ENCODE data around the gene DAB2IP.

DAB2IP gene

DNA sequence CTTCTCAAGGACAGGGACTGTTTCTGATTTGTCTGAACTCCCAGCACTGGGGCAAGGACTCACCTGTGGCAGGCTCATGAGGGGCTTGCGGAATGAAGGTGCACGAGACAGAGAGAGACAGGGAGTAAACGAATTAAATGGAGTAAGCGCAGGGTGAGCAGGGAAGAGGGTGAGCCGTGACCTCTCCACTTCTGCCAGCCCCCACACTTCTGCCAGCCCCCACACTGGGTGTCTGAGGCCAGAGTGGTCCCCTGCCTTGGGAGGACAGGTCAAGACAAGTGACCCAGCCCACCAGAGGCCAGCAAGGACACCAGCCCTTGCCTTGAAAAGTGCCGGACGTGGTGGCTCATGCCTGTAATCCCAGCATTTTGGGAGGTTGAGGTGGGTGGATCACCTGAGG lies 37.2 kb downstream of the DAB2IP start:
- peaks cover 17% of the 10 kb centered on the region for H3K27me3 ChIP-seq (ENCODE audit: low read depth, low read length)
- TF ChIP-seq, protein P1, sequence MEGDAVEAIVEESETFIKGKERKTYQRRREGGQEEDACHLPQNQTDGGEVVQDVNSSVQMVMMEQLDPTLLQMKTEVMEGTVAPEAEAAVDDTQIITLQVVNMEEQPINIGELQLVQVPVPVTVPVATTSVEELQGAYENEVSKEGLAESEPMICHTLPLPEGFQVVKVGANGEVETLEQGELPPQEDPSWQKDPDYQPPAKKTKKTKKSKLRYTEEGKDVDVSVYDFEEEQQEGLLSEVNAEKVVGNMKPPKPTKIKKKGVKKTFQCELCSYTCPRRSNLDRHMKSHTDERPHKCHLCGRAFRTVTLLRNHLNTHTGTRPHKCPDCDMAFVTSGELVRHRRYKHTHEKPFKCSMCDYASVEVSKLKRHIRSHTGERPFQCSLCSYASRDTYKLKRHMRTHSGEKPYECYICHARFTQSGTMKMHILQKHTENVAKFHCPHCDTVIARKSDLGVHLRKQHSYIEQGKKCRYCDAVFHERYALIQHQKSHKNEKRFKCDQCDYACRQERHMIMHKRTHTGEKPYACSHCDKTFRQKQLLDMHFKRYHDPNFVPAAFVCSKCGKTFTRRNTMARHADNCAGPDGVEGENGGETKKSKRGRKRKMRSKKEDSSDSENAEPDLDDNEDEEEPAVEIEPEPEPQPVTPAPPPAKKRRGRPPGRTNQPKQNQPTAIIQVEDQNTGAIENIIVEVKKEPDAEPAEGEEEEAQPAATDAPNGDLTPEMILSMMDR (IDR thresholded peaks at IDR 0.05; ENCODE audit: low read depth, low read length), result no peak
- TF ChIP-seq EZH2phosphoT487 (IDR thresholded peaks at IDR 0.05; ENCODE audit: low read depth), result no peak
- no peak overlapping the region for H3K9ac ChIP-seq (ENCODE audit: low read length)
- no peaks in the 10 kb centered on the region for H3K79me2 ChIP-seq (ENCODE audit: low read length)
- no peaks in the 10 kb centered on the region for H3K36me3 ChIP-seq (replicated peaks; ENCODE audit: low read depth, low read length)
- H4K20me1 ChIP-seq (ENCODE audit: insufficient read depth, low read length), result no peaks in the 10 kb centered on the region
- no peak overlapping the region for H2AFZ ChIP-seq (ENCODE audit: low read depth, low read length)
- no peak overlapping the region for H3K4me3 ChIP-seq (ENCODE audit: low read length)
- H3K4me1 ChIP-seq (ENCODE audit: low read length), result peaks cover 3% of the 10 kb centered on the region; the same call in 1 of the 2 replicates
- no peak overlapping the region for H3K27ac ChIP-seq (ENCODE audit: low read length)
- H3K4me2 ChIP-seq (ENCODE audit: low read length), result no peak overlapping the region
- no peaks in the 10 kb centered on the region for H3K9me3 ChIP-seq (ENCODE audit: insufficient read depth, low read length)

DNA sequence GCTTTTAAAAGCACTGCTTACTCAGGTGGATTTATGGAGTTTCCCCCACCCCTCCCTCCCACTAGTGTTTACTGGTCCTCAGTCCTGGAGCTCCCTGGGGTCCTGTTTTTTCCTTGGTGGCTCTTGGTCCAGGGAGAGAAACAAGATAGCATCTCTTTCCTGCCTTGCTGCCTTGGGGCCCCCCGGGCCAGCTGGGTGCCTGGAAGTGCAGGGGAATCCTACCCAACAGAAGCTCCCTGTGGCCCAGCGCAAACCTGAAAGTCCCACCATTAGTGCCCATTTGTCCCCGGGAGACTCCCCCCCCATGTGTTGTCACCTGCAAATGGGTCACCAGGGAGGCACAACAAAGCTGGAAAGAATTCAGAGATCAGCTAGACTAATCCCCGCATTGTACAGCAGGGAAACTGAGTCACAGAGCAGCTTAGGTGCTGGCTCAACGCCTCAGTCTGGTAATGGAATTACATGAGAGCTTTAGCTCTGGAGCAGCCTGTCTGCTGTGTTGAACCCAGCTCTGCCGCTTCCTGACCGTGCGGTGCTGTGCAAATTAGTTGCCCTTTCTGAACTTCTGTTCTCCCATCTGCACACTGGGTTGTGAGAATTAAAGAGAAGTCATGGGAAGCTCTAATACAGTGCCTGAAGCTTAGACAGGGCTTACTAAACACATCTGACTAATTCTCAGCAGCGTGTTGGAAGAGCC lies 38.2 kb downstream of the DAB2IP start:
- H3K27me3 ChIP-seq (ENCODE audit: low read depth, low read length), result peaks cover 11% of the 10 kb centered on the region
- H2AFZ ChIP-seq (ENCODE audit: low read depth, low read length), result no peak overlapping the region
- no peaks in the 10 kb centered on the region for H3K79me2 ChIP-seq (ENCODE audit: low read length)
- no peaks in the 10 kb centered on the region for H3K36me3 ChIP-seq (replicated peaks; ENCODE audit: low read depth, low read length)
- H3K4me1 ChIP-seq (ENCODE audit: low read length), result peaks cover 3% of the 10 kb centered on the region; the same call in 1 of the 2 replicates
- H3K4me2 ChIP-seq (ENCODE audit: low read length), result no peak overlapping the region
- no peaks in the 10 kb centered on the region for H3K9me3 ChIP-seq (ENCODE audit: insufficient read depth, low read length)
- TF ChIP-seq EZH2phosphoT487 (IDR thresholded peaks at IDR 0.05; ENCODE audit: low read depth), result no peak
- TF ChIP-seq, protein P1 (IDR thresholded peaks at IDR 0.05; ENCODE audit: low read depth, low read length), result no peak
- H3K4me3 ChIP-seq (ENCODE audit: low read length), result no peak overlapping the region
- H3K9ac ChIP-seq (ENCODE audit: low read length), result no peak overlapping the region
- H3K27ac ChIP-seq (ENCODE audit: low read length), result no peak overlapping the region
- H4K20me1 ChIP-seq (ENCODE audit: insufficient read depth, low read length), result no peaks in the 10 kb centered on the region

DNA sequence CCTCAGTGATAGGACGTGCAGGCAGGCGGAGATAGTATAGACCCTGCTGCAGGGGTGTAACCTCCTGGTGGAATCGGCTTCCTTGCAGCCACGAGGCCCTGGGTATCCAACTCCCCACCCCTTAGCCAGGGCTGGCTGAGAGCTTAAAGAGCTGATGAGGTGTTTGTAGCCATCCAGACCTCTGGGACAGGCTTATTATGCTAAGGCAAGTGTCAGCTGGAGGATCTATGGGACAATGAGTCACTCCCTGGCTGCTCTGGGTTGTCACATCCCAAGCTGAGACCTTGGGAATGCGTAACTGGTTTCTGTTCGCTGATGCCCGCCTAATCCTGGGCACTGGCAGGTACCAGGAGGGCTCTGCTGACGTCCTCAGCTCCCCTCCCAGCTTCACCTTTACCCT lies 38.9 kb downstream of the DAB2IP start:
- TF ChIP-seq, protein P1 (IDR thresholded peaks at IDR 0.05; ENCODE audit: low read depth, low read length), result no peak
- no peak for TF ChIP-seq EZH2phosphoT487 (IDR thresholded peaks at IDR 0.05; ENCODE audit: low read depth)
- H3K27ac ChIP-seq (ENCODE audit: low read length), result no peak overlapping the region
- H3K9ac ChIP-seq (ENCODE audit: low read length), result no peak overlapping the region

DNA sequence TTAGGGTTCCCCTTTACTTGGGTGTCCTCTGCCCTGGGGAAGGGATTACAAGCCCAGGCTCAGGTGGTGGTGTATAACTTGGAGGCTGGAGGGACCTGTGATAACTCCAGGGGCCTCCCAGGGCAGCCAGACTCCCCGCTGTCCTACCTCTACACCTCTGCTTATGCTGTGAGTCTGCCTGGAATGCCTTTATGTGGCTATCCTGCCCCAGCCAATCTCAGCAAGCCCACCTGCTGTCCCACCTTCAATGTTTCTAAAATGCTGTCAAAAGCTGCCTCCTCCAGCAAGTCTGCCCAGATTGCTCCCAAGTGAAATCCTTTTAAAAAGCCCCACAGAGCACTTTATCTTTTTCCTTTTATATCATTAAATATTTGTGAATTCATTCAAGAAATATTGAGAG lies 39.3 kb downstream of the DAB2IP start:
- H2AFZ ChIP-seq (ENCODE audit: low read depth, low read length), result no peak overlapping the region
- no peaks in the 10 kb centered on the region for H4K20me1 ChIP-seq (ENCODE audit: insufficient read depth, low read length)
- TF ChIP-seq, protein P1 (IDR thresholded peaks at IDR 0.05; ENCODE audit: low read depth, low read length), result no peak
- TF ChIP-seq EZH2phosphoT487 (IDR thresholded peaks at IDR 0.05; ENCODE audit: low read depth), result no peak
- H3K27ac ChIP-seq (ENCODE audit: low read length), result no peak overlapping the region
- H3K9me3 ChIP-seq (ENCODE audit: insufficient read depth, low read length), result no peaks in the 10 kb centered on the region
- H3K9ac ChIP-seq (ENCODE audit: low read length), result no peak overlapping the region
- no peaks in the 10 kb centered on the region for H3K79me2 ChIP-seq (ENCODE audit: low read length)
- no peak overlapping the region for H3K4me2 ChIP-seq (ENCODE audit: low read length)
- no peaks in the 10 kb centered on the region for H3K36me3 ChIP-seq (replicated peaks; ENCODE audit: low read depth, low read length)
- peaks cover 3% of the 10 kb centered on the region; the same call in 1 of the 2 replicates for H3K4me1 ChIP-seq (ENCODE audit: low read length)
- H3K4me3 ChIP-seq (ENCODE audit: low read length), result no peak overlapping the region
- H3K27me3 ChIP-seq (ENCODE audit: low read depth, low read length), result peaks cover 11% of the 10 kb centered on the region

More for the DNA sequence above, 38.9 kb downstream of the DAB2IP start:
- Histone ChIP-seq H3K79me2 (ENCODE audit: low read length) (no peaks in the 10 kb centered on the region), H2AFZ (ENCODE audit: low read depth, low read length) (no peak overlapping the region), H4K20me1 (ENCODE audit: insufficient read depth, low read length) (no peaks in the 10 kb centered on the region), H3K9me3 (ENCODE audit: insufficient read depth, low read length) (no peaks in the 10 kb centered on the region), H3K4me2 (ENCODE audit: low read length) (no peak overlapping the region), H3K4me3 (ENCODE audit: low read length) (no peak overlapping the region), H3K36me3 (replicated peaks; ENCODE audit: low read depth, low read length) (no peaks in the 10 kb centered on the region), H3K27me3 (ENCODE audit: low read depth, low read length) (peaks cover 11% of the 10 kb centered on the region), H3K4me1 (ENCODE audit: low read length) (peaks cover 3% of the 10 kb centered on the region; the same call in 1 of the 2 replicates)

Measured in OCI-LY3 (cell line).